Calu3 (cell line): ENCODE data around the gene SLC25A25. TPM values are rescaled to one million over a fixed set of nuclear protein-coding genes. Genes with fewer than 3 reads are reported as not detected.
A peak's percentile ranks its signal among the peaks of the same experiment; 100 is the strongest.
"Not testable (repeated sequence)": the region's sequence is repeated elsewhere in the genome, so short reads cannot be mapped to it uniquely, and the experiment has no call there.

Experiments
- BruUV-seq: library from RNA; stranded (reverse); fragments of 400-500 nt; replicated peaks from 2 replicates; lab custom pipeline; 2021; lab: Mats Ljungman, UMichigan
- CTCF ChIA-PET: fragments of 300-600 bp; sonication (Branson Sonifier 250); formaldehyde crosslinking; loops from one replicate; lab custom pipeline; 2022; ENCODE audit warnings: antibody characterized with exemption; lab: Charles Lee
- DNase-seq: peaks from one replicate; pipeline ENCODE4 v3.0.0; 2022
- H3K27ac Mint-ChIP-seq: one replicate; pipeline ENCODE4 v1.8.0; 2022; ENCODE audit warnings: mixed read lengths; ENCODE audit not compliant: unreplicated experiment
- H3K27me3 Mint-ChIP-seq: one replicate; pipeline ENCODE4 v1.8.0; 2022; ENCODE audit warnings: mixed read lengths; ENCODE audit not compliant: unreplicated experiment
- H3K36me3 Mint-ChIP-seq: one replicate; pipeline ENCODE4 v1.8.0; 2022; ENCODE audit warnings: mild to moderate bottlenecking, moderate library complexity, mixed read lengths; ENCODE audit not compliant: insufficient read depth, unreplicated experiment
- H3K4me1 Mint-ChIP-seq: one replicate; pipeline ENCODE4 v1.8.0; 2022; ENCODE audit warnings: mild to moderate bottlenecking, low read depth, mixed read lengths; ENCODE audit not compliant: unreplicated experiment
- H3K4me3 Mint-ChIP-seq: one replicate; pipeline ENCODE4 v1.8.0; 2022; ENCODE audit warnings: mild to moderate bottlenecking, low read depth, moderate library complexity, mixed read lengths; ENCODE audit not compliant: unreplicated experiment
- H3K9me3 Mint-ChIP-seq: one replicate; pipeline ENCODE4 v1.8.0; 2022; ENCODE audit warnings: low read depth, mixed read lengths; ENCODE audit not compliant: unreplicated experiment
- CTCF ChIP-seq: fragments of 200-600 bp; IDR thresholded peaks from one replicate; pipeline ENCODE4 v1.8.0; 2022; ENCODE audit warnings: antibody characterized with exemption; ENCODE audit not compliant: unreplicated experiment
- intact Hi-C: fragments of 100-400 bp; cut with micrococcal nuclease; formaldehyde crosslinking; loops from one replicate; pipeline ENCODE4 v1.10.0; 2022; ENCODE audit not compliant: unreplicated experiment
- total RNA-seq: library from RNA; stranded (reverse); gene quantifications from 2 replicates; pipeline ENCODE4 v1.2.3, GENCODE V29; 2022

SLC25A25 gene
- total RNA-seq, 1 experiment from 2014 or later: 19.5 TPM

- CTCF ChIA-PET: interaction anchor here (0.6 to 2.1 kb wide), 3 partner anchors 10 to 14 kb away, joined by 3 to 11 read pairs (median 4); no protein-coding TSS in a partner anchor
- no TSS peak for BruUV-seq
- no peak for TF ChIP-seq CTCF
- Mint-ChIP-seq H3K36me3 (peaks cover 28% of the 10 kb centered on the region), H3K4me3 (no peak overlapping the region), H3K4me1 (peaks cover 19% of the 10 kb centered on the region), H3K27ac (peak overlapping the region; percentile 56), H3K27me3 (no peaks in the 10 kb centered on the region), H3K9me3 (no peaks in the 10 kb centered on the region)
- DNase-seq: no peak
- intact Hi-C loops: no loop called here
Measured at GRCh38 chr9:128068386-128069205, 564 bp downstream of the SLC25A25 start.

- Mint-ChIP-seq H3K9me3 (no peaks in the 10 kb centered on the region), H3K36me3 (peaks cover 32% of the 10 kb centered on the region), H3K27me3 (no peaks in the 10 kb centered on the region), H3K4me1 (peaks cover 20% of the 10 kb centered on the region), H3K27ac (no peak overlapping the region), H3K4me3 (no peak overlapping the region)
- BruUV-seq: TSS peak; percentile 18
- CTCF ChIA-PET: no interaction called here
- intact Hi-C loops: no loop called here
- no peak for TF ChIP-seq CTCF
- no peak for DNase-seq
Measured at GRCh38 chr9:128070874-128071273, 2.8 kb downstream of the SLC25A25 start.

GRCh38 chr9:128071475-128071874 lies 3.4 kb downstream of the SLC25A25 start:
- intact Hi-C loops, CTCF ChIA-PET, DNase-seq, BruUV-seq, H3K27ac Mint-ChIP-seq, H3K9me3 Mint-ChIP-seq, H3K27me3 Mint-ChIP-seq: not testable (repeated sequence)
- peaks cover 34% of the 10 kb centered on the region for H3K36me3 Mint-ChIP-seq
- H3K4me3 Mint-ChIP-seq: peak overlapping the region; percentile 33
- peaks cover 20% of the 10 kb centered on the region for H3K4me1 Mint-ChIP-seq

GRCh38 chr9:128072144-128073021 lies 4.4 kb downstream of the SLC25A25 start:
- intact Hi-C loops: no loop called here
- Mint-ChIP-seq H3K9me3 (no peaks in the 10 kb centered on the region), H3K4me3 (peak overlapping the region; percentile 33), H3K36me3 (peaks cover 43% of the 10 kb centered on the region), H3K4me1 (peaks cover 20% of the 10 kb centered on the region), H3K27ac (peak overlapping the region; percentile 77), H3K27me3 (no peaks in the 10 kb centered on the region)
- no peak for TF ChIP-seq CTCF
- peak; percentile 63 for DNase-seq
- BruUV-seq: no TSS peak
- CTCF ChIA-PET: interaction anchor here (1.2 to 1.3 kb wide), 2 partner anchors 21 to 22 kb away, joined by 3 to 5 read pairs; no protein-coding TSS in a partner anchor
